IMR-90 (cell line): Measurements from ENCODE around the gene UBE3B. TPM values are rescaled to one million over a fixed set of nuclear protein-coding genes. Genes with fewer than 3 reads are reported as not detected.

Experiments used
- ATAC-seq: fragments of 200-7000 bp; cut with Tn5 transposase; 2 replicates; pipeline ENCODE4 v1.9.1; 2020; ENCODE audit warnings: low read depth, mild to moderate bottlenecking, moderate library complexity
- BruUV-seq: library from RNA; stranded (reverse); fragments of 400-500 nt; replicated peaks from 2 replicates; lab custom pipeline; 2021; lab: Mats Ljungman, UMichigan
- CTCF ChIA-PET: fragments of 300-600 bp; formaldehyde crosslinking; extraction: SDS; loops from one replicate; lab custom pipeline; 2021; ENCODE audit warnings: antibody characterized with exemption; lab: Yijun Ruan, JAX
- POLR2A ChIA-PET: fragments of 300-600 bp; sonication (Branson Sonifier 250); formaldehyde crosslinking; loops from one replicate; lab custom pipeline; 2022; ENCODE audit warnings: antibody characterized with exemption; ENCODE audit not compliant: unreplicated experiment; lab: Charles Lee
- DNase-seq: peaks from one replicate; pipeline ENCODE4 v3.0.0; 2013
- H2AFZ ChIP-seq: replicated peaks from 2 replicates; pipeline ENCODE3; 2013; ENCODE audit warnings: low read length, mild to moderate bottlenecking; ENCODE audit not compliant: poor library complexity
- H2AK5ac ChIP-seq: 2 replicates; pipeline ENCODE4 v1.6.1; 2013; ENCODE audit warnings: low read depth, low read length, inconsistent platforms
- H2AK9ac ChIP-seq: replicated peaks from 2 replicates; pipeline ENCODE3; 2013; ENCODE audit warnings: mild to moderate bottlenecking, low read depth, low read length, moderate library complexity; ENCODE audit not compliant: poor library complexity
- H2BK120ac ChIP-seq: 2 replicates; pipeline ENCODE4 v1.6.1; 2013; ENCODE audit warnings: low read depth, low read length, inconsistent platforms
- H2BK15ac ChIP-seq: 3 replicates; pipeline ENCODE4 v1.6.1; 2013; ENCODE audit warnings: low read depth, low read length, inconsistent platforms
- H2BK20ac ChIP-seq: 2 replicates; pipeline ENCODE4 v1.6.1; 2013; ENCODE audit warnings: low read depth, mild to moderate bottlenecking, inconsistent platforms, low read length, moderate library complexity
- H2BK5ac ChIP-seq: 2 replicates; pipeline ENCODE4 v1.6.1; 2013; ENCODE audit warnings: mild to moderate bottlenecking, low read depth, low read length, inconsistent platforms; ENCODE audit not compliant: poor library complexity, severe bottlenecking
- H3K14ac ChIP-seq: replicated peaks from 2 replicates; pipeline ENCODE4 v1.6.1; 2013; ENCODE audit warnings: low read depth, low read length, inconsistent platforms
- H3K18ac ChIP-seq: 2 replicates; pipeline ENCODE4 v1.6.1; 2013; ENCODE audit warnings: low read depth, low read length, control low read depth
- H3K23ac ChIP-seq: 2 replicates; pipeline ENCODE4 v1.6.1; 2013; ENCODE audit warnings: low read depth, low read length, inconsistent platforms
- H3K27ac ChIP-seq: 2 replicates; pipeline ENCODE4 v1.5.1; 2013; ENCODE audit warnings: mild to moderate bottlenecking, control low read depth, low read length; ENCODE audit not compliant: insufficient read depth
- H3K27me3 ChIP-seq: 2 replicates; pipeline ENCODE4 v1.6.1; 2013; ENCODE audit warnings: low read length; ENCODE audit not compliant: control insufficient read depth, insufficient read depth
- H3K36me3 ChIP-seq: 2 replicates; pipeline ENCODE4 v1.6.1; 2013; ENCODE audit warnings: low read length, mixed read lengths; ENCODE audit not compliant: control insufficient read depth, insufficient read depth
- H3K4ac ChIP-seq: 2 replicates; pipeline ENCODE4 v1.6.1; 2013; ENCODE audit warnings: low read depth, low read length, inconsistent platforms
- H3K4me1 ChIP-seq: 2 replicates; pipeline ENCODE4 v1.6.1; 2013; ENCODE audit warnings: low read length, mixed read lengths; ENCODE audit not compliant: control insufficient read depth, insufficient read depth
- H3K4me2 ChIP-seq: 2 replicates; pipeline ENCODE4 v1.6.1; 2013; ENCODE audit warnings: low read depth, mild to moderate bottlenecking, control low read depth, low read length, moderate library complexity
- H3K4me3 ChIP-seq: 2 replicates; pipeline ENCODE4 v1.5.1; 2013; ENCODE audit warnings: low read depth, mild to moderate bottlenecking, control low read depth, low read length, moderate library complexity; ENCODE audit not compliant: insufficient read depth
- H3K56ac ChIP-seq: 2 replicates; pipeline ENCODE4 v1.6.1; 2013; ENCODE audit warnings: low read length, inconsistent platforms; ENCODE audit not compliant: insufficient read depth; ENCODE audit errors: extremely low read depth
- H3K79me1 ChIP-seq, 2 experiments: 2 replicates each; pipeline ENCODE4 v1.6.1; 2013; ENCODE audit warnings: low read length in 2 of 2, inconsistent platforms in 1 of 2, low read depth in 1 of 2
- H3K9ac ChIP-seq: 2 replicates; pipeline ENCODE4 v1.6.1; 2013; ENCODE audit warnings: low read depth, low read length, control low read depth
- H3K9me1 ChIP-seq: 2 replicates; pipeline ENCODE4 v1.6.1; 2013; ENCODE audit warnings: low read length, inconsistent platforms; ENCODE audit not compliant: insufficient read depth
- H3K9me3 ChIP-seq: 2 replicates; pipeline ENCODE4 v1.6.1; 2013; ENCODE audit warnings: low read length; ENCODE audit not compliant: control insufficient read depth, insufficient read depth
- H4K20me1 ChIP-seq: 2 replicates; pipeline ENCODE4 v1.6.1; 2013; ENCODE audit warnings: low read length, inconsistent platforms; ENCODE audit not compliant: insufficient read depth
- H4K5ac ChIP-seq: 2 replicates; pipeline ENCODE4 v1.6.1; 2013; ENCODE audit warnings: mild to moderate bottlenecking, low read depth, low read length, control low read depth
- H4K8ac ChIP-seq, 2 experiments: 2 replicates each; pipeline ENCODE4 v1.6.1; 2013; ENCODE audit warnings: low read depth in 2 of 2, low read length in 2 of 2, control low read depth in 1 of 2, inconsistent platforms in 1 of 2
- H4K91ac ChIP-seq: 2 replicates; pipeline ENCODE4 v1.6.1; 2013; ENCODE audit warnings: low read depth, low read length, inconsistent platforms; ENCODE audit not compliant: insufficient read depth
- BHLHE40 ChIP-seq: fragments of 150-350 bp; IDR thresholded peaks from 2 replicates; pipeline ENCODE4 v1.6.1; 2016; ENCODE audit warnings: mild to moderate bottlenecking, low read depth, low read length
- FOS ChIP-seq: fragments of 150-350 bp; IDR thresholded peaks from 2 replicates; pipeline ENCODE4 v1.6.1; 2016; ENCODE audit warnings: low read depth, low read length
- MAZ ChIP-seq: IDR thresholded peaks from 2 replicates; pipeline ENCODE4 v1.6.1; 2012; ENCODE audit warnings: low read depth, mild to moderate bottlenecking, low read length, improper control_type of control experiment, moderate library complexity, borderline replicate concordance
- MXI1 ChIP-seq: IDR thresholded peaks from 2 replicates; pipeline ENCODE4 v1.6.1; 2012; ENCODE audit warnings: low read depth, mild to moderate bottlenecking, low read length, moderate library complexity, borderline replicate concordance
- POLR2A ChIP-seq: IDR thresholded peaks from 2 replicates; pipeline ENCODE4 v1.6.1; 2012; ENCODE audit warnings: mild to moderate bottlenecking, low read depth, low read length
- RAD21 ChIP-seq: IDR thresholded peaks from 2 replicates; pipeline ENCODE4 v1.6.1; 2012; ENCODE audit warnings: low read length, improper control_type of control experiment
- USF2 ChIP-seq: fragments of 150-350 bp; IDR thresholded peaks from 2 replicates; pipeline ENCODE4 v1.6.1; 2017; ENCODE audit warnings: mild to moderate bottlenecking, antibody characterized with exemption, low read length, low read depth
- WGBS, 2 experiments: methylation state at CpG; one replicate each; pipeline versions ENCODE4 v1.1.5 to v1.1.7; 2013; ENCODE audit warnings: missing lambda C conversion rate in 2 of 2; ENCODE audit not compliant: insufficient read length in 1 of 2; ENCODE audit errors: extremely low coverage in 2 of 2; 5-methylcytosine and 5-hydroxymethylcytosine counted together
- dilution Hi-C: fragments of 300-500 bp; cut with HindIII; formaldehyde crosslinking; loops from one replicate; pipeline ENCODE4 v1.14.3; 2018; ENCODE audit warnings: low sequenced_read_pairs; ENCODE audit not compliant: unreplicated experiment
- in situ Hi-C: fragments of 300-500 bp; cut with MboI; formaldehyde crosslinking; loops from 3 replicates; pipeline ENCODE4 v1.14.3; 2019; ENCODE audit warnings: low sequenced_read_pairs, inconsistent platforms, mixed read lengths
- intact Hi-C: fragments of 100-400 bp; cut with micrococcal nuclease; formaldehyde crosslinking; loops from 2 replicates; pipeline ENCODE4 v1.10.0; 2022
- polyA plus RNA-seq, 3 experiments: library from polyadenylated mRNA; depleted of rRNA; stranded (reverse); fragments of >200 nt; gene quantifications; 2 replicates each; pipeline ENCODE4 v1.2.3, GENCODE V29; 2012; ENCODE audit warnings: low replicate concordance in 1 of 3
- total RNA-seq: library from RNA; depleted of rRNA; stranded (reverse); fragments of >200 nt; gene quantifications from 2 replicates; pipeline ENCODE4 v1.2.3, GENCODE V29; 2012

The UBE3B gene
- total and polyA plus RNA-seq, 2 of the 4 experiments (the other 2 are of a cell fraction), result 18.8 to 24.9 TPM

- in situ Hi-C loops, result no loop called here
- Histone ChIP-seq H3K27ac (no peak overlapping the region), H4K20me1 (0 out of 2 replicates have a peak, but pooled peaks cover 3% of the 10 kb centered on the region), H3K9me1 (0 out of 2 replicates have a peak, but pooled peaks cover 3% of the 10 kb centered on the region), H2BK5ac (no peak overlapping the region), H4K5ac (no peak overlapping the region), H4K91ac (no peak overlapping the region), H4K8ac (no peak overlapping the region), H2BK20ac (no peak overlapping the region), H3K79me1 (no peaks in the 10 kb centered on the region), H3K4me3 (no peak overlapping the region), H3K4me2 (no peak overlapping the region), H3K56ac (no peak overlapping the region), H3K27me3 (no peaks in the 10 kb centered on the region), H3K4me1 (no peaks in the 10 kb centered on the region), H2AK9ac (no peak overlapping the region), H3K36me3 (peaks cover 65% of the 10 kb centered on the region), H3K9me3 (no peaks in the 10 kb centered on the region), H3K4ac (no peak overlapping the region), H3K14ac (no peak overlapping the region), H2AFZ (no peak overlapping the region), H2BK15ac (no peak overlapping the region), H3K18ac (no peak overlapping the region), H3K23ac (no peak overlapping the region), H2BK120ac (no peak overlapping the region), H2AK5ac (no peak overlapping the region), H3K9ac (no peak overlapping the region)
- ATAC-seq, result no peak
- no TSS peak for BruUV-seq
- TF ChIP-seq BHLHE40 (no peak), POLR2A (no peak), FOS (no peak), USF2 (no peak), MXI1 (no peak), MAZ (no peak), RAD21 (no peak)
- dilution Hi-C loops, result no loop called here
- no peak for DNase-seq
- intact Hi-C loops, result no loop called here
- CTCF ChIA-PET, result interaction anchor here (1.9 kb wide), 1 partner anchor 9 kb away, joined by 5 read pairs; no protein-coding TSS in a partner anchor
- 90% methylated on average over 2 of the region's 15 CpGs; no CpG with 5 or more reads in 1 of the 2 experiments for WGBS, 2 experiments
- POLR2A ChIA-PET, result no interaction called here
Observed at GRCh38 chr12:109510196-109510595, 32.8 kb downstream of the UBE3B start.
